ENCODE measurements around the gene ACTRT2. TPM values are rescaled to one million over a fixed set of nuclear protein-coding genes. Genes with fewer than 3 reads are reported as not detected.

Gene ACTRT2
- total RNA-seq, 2 experiments from 2014 or later: not detected

GRCh38 chr1:3028531-3029282 lies 7.4 kb downstream of the ACTRT2 start:
- H3K4me1 Mint-ChIP-seq (ENCODE audit: low read depth): peaks cover 17% of the 10 kb centered on the region
- no peaks in the 10 kb centered on the region for H3K36me3 Mint-ChIP-seq (ENCODE audit: low read depth)
- H3K27ac Mint-ChIP-seq: no peak overlapping the region
- no peaks in the 10 kb centered on the region for H3K27me3 Mint-ChIP-seq (ENCODE audit: low read depth)
- CTCF ChIA-PET: no interaction called here
- no peaks in the 10 kb centered on the region for H3K9me3 Mint-ChIP-seq
- intact Hi-C loops (cut with micrococcal nuclease): no loop called here
- H3K4me3 Mint-ChIP-seq: no peak overlapping the region
- DNase-seq: no peak

GRCh38 chr1:3029481-3029961 lies 8.3 kb downstream of the ACTRT2 start:
- no peaks in the 10 kb centered on the region for H3K27me3 Mint-ChIP-seq (ENCODE audit: low read depth)
- no peak overlapping the region for H3K4me3 Mint-ChIP-seq
- no peak overlapping the region for H3K27ac Mint-ChIP-seq
- H3K4me1 Mint-ChIP-seq (ENCODE audit: low read depth): peaks cover 22% of the 10 kb centered on the region
- CTCF ChIA-PET: no interaction called here
- H3K9me3 Mint-ChIP-seq: no peaks in the 10 kb centered on the region
- intact Hi-C loops (cut with micrococcal nuclease): no loop called here
- no peak for DNase-seq
- no peaks in the 10 kb centered on the region for H3K36me3 Mint-ChIP-seq (ENCODE audit: low read depth)

- DNase-seq: no peak
- H3K27ac Mint-ChIP-seq: no peak overlapping the region
- H3K9me3 Mint-ChIP-seq: no peaks in the 10 kb centered on the region
- CTCF ChIA-PET: no interaction called here
- intact Hi-C loops (cut with micrococcal nuclease): no loop called here
- peaks cover 25% of the 10 kb centered on the region for H3K4me1 Mint-ChIP-seq (ENCODE audit: low read depth)
- no peaks in the 10 kb centered on the region for H3K36me3 Mint-ChIP-seq (ENCODE audit: low read depth)
- no peaks in the 10 kb centered on the region for H3K27me3 Mint-ChIP-seq (ENCODE audit: low read depth)
- H3K4me3 Mint-ChIP-seq: no peak overlapping the region
Measured at GRCh38 chr1:3029991-3030662, 8.9 kb downstream of the ACTRT2 start.

- no peaks in the 10 kb centered on the region for H3K36me3 Mint-ChIP-seq (ENCODE audit: low read depth)
- H3K27ac Mint-ChIP-seq: no peak overlapping the region
- no peak for DNase-seq
- CTCF ChIA-PET: no interaction called here
- no peak overlapping the region for H3K4me3 Mint-ChIP-seq
- H3K4me1 Mint-ChIP-seq (ENCODE audit: low read depth): peaks cover 25% of the 10 kb centered on the region
- H3K27me3 Mint-ChIP-seq (ENCODE audit: low read depth): no peaks in the 10 kb centered on the region
- H3K9me3 Mint-ChIP-seq: no peaks in the 10 kb centered on the region
- intact Hi-C loops (cut with micrococcal nuclease): no loop called here
Measured at GRCh38 chr1:3030663-3031381, 9.6 kb downstream of the ACTRT2 start.

- no peaks in the 10 kb centered on the region for H3K27me3 Mint-ChIP-seq (ENCODE audit: low read depth)
- CTCF ChIA-PET: no interaction called here
- H3K36me3 Mint-ChIP-seq (ENCODE audit: low read depth): no peaks in the 10 kb centered on the region
- H3K27ac Mint-ChIP-seq: no peak overlapping the region
- H3K4me1 Mint-ChIP-seq (ENCODE audit: low read depth): peaks cover 25% of the 10 kb centered on the region
- no peak overlapping the region for H3K4me3 Mint-ChIP-seq
- H3K9me3 Mint-ChIP-seq: no peaks in the 10 kb centered on the region
- no peak for DNase-seq
- intact Hi-C loops (cut with micrococcal nuclease): no loop called here
Measured at GRCh38 chr1:3031401-3032221, 10.3 kb downstream of the ACTRT2 start.

GRCh38 chr1:3032371-3033039 lies 11.2 kb downstream of the ACTRT2 start:
- Mint-ChIP-seq H3K27me3 (ENCODE audit: low read depth) (no peaks in the 10 kb centered on the region), H3K36me3 (ENCODE audit: low read depth) (no peaks in the 10 kb centered on the region), H3K4me1 (ENCODE audit: low read depth) (peaks cover 25% of the 10 kb centered on the region), H3K4me3 (no peak overlapping the region), H3K27ac (no peak overlapping the region), H3K9me3 (no peaks in the 10 kb centered on the region)
- DNase-seq: no peak
- intact Hi-C loops (cut with micrococcal nuclease): no loop called here
- CTCF ChIA-PET: no interaction called here

GRCh38 chr1:3033040-3033789 lies 11.9 kb downstream of the ACTRT2 start:
- Mint-ChIP-seq H3K27me3 (ENCODE audit: low read depth) (no peaks in the 10 kb centered on the region), H3K36me3 (ENCODE audit: low read depth) (no peaks in the 10 kb centered on the region), H3K9me3 (no peaks in the 10 kb centered on the region), H3K4me3 (no peak overlapping the region), H3K27ac (no peak overlapping the region), H3K4me1 (ENCODE audit: low read depth) (peaks cover 27% of the 10 kb centered on the region)
- intact Hi-C loops (cut with micrococcal nuclease): no loop called here
- CTCF ChIA-PET: no interaction called here
- DNase-seq: peak; percentile 53

- no peaks in the 10 kb centered on the region for H3K36me3 Mint-ChIP-seq (ENCODE audit: low read depth)
- intact Hi-C loops (cut with micrococcal nuclease): no loop called here
- CTCF ChIA-PET: no interaction called here
- H3K4me1 Mint-ChIP-seq (ENCODE audit: low read depth): peaks cover 27% of the 10 kb centered on the region
- H3K27me3 Mint-ChIP-seq (ENCODE audit: low read depth): no peaks in the 10 kb centered on the region
- no peak for DNase-seq
- no peak overlapping the region for H3K4me3 Mint-ChIP-seq
- no peak overlapping the region for H3K27ac Mint-ChIP-seq
- H3K9me3 Mint-ChIP-seq: no peaks in the 10 kb centered on the region
Measured at GRCh38 chr1:3033790-3034090, 12.5 kb downstream of the ACTRT2 start.

GRCh38 chr1:3034162-3034561 lies 12.9 kb downstream of the ACTRT2 start:
- Mint-ChIP-seq H3K36me3 (ENCODE audit: low read depth) (no peaks in the 10 kb centered on the region), H3K9me3 (no peaks in the 10 kb centered on the region), H3K4me3 (no peak overlapping the region), H3K27ac (no peak overlapping the region), H3K27me3 (ENCODE audit: low read depth) (no peaks in the 10 kb centered on the region), H3K4me1 (ENCODE audit: low read depth) (peaks cover 27% of the 10 kb centered on the region)
- CTCF ChIA-PET: no interaction called here
- DNase-seq: no peak
- intact Hi-C loops (cut with micrococcal nuclease): no loop called here

GRCh38 chr1:3034728-3035562 lies 13.7 kb downstream of the ACTRT2 start:
- H3K36me3 Mint-ChIP-seq (ENCODE audit: low read depth): no peaks in the 10 kb centered on the region
- no peak overlapping the region for H3K27ac Mint-ChIP-seq
- DNase-seq: no peak
- no peak overlapping the region for H3K4me3 Mint-ChIP-seq
- CTCF ChIA-PET: no interaction called here
- no peaks in the 10 kb centered on the region for H3K9me3 Mint-ChIP-seq
- H3K27me3 Mint-ChIP-seq (ENCODE audit: low read depth): no peaks in the 10 kb centered on the region
- H3K4me1 Mint-ChIP-seq (ENCODE audit: low read depth): peaks cover 27% of the 10 kb centered on the region
- intact Hi-C loops (cut with micrococcal nuclease): no loop called here

All from activated naive CD4-positive, alpha-beta T cell treated with anti-CD3 and anti-CD28 coated beads for 36 hours (primary cell).